LNCaP clone FGC (cell line): ENCODE data around the gene RABEPK.
A peak's percentile ranks its signal among the peaks of the same experiment; 100 is the strongest.
"Not testable (repeated sequence)": the region's sequence is repeated elsewhere in the genome, so short reads cannot be mapped to it uniquely, and the experiment has no call there.

Experiments
- DNase-seq: peaks from one replicate; pipeline ENCODE4 v3.0.0-alpha.2; 2011; ENCODE audit warnings: low read depth
- H3K4me3 ChIP-seq: 2 replicates; pipeline ENCODE4 v1.5.1; 2011; ENCODE audit warnings: mild to moderate bottlenecking, low read depth, low read length, control low read depth
- CTCF ChIP-seq: IDR thresholded peaks from 2 replicates; pipeline ENCODE4 v1.5.1; 2012; ENCODE audit warnings: mild to moderate bottlenecking; ENCODE audit not compliant: control insufficient read depth, insufficient read depth; ENCODE audit errors: extremely low read depth

RABEPK gene

GRCh38 chr9:125258160-125258785, 57.9 kb downstream of the RABEPK start:
- no peak overlapping the region for H3K4me3 ChIP-seq
- DNase-seq = no peak
- no peak for TF ChIP-seq CTCF

- no peak for TF ChIP-seq CTCF
- no peak overlapping the region for H3K4me3 ChIP-seq
- DNase-seq = no peak
Measured at GRCh38 chr9:125258832-125259534, 58.6 kb downstream of the RABEPK start.

- H3K4me3 ChIP-seq = no peak overlapping the region
- no peak for DNase-seq
- TF ChIP-seq CTCF = no peak
Measured at GRCh38 chr9:125260561-125260960, 60.2 kb downstream of the RABEPK start.

- TF ChIP-seq CTCF = peak; percentile 46
- peak within 1 kb of the TSS; percentile 93 for H3K4me3 ChIP-seq
- peak; percentile 52 for DNase-seq
Measured at GRCh38 chr9:125261501-125262293, 61.4 kb downstream of the RABEPK start, which contains the start of gene GAPVD1. TSS of gene GAPVD1 (plus strand) at chr9:125261826. CDS start at chr9:125298922, 37,096 bp downstream.

GRCh38 chr9:125262294-125262991, 62.1 kb downstream of the RABEPK start:
- H3K4me3 ChIP-seq = peak overlapping the region; percentile 93
- no peak for DNase-seq
- no peak for TF ChIP-seq CTCF

- DNase-seq, H3K4me3 ChIP-seq: not testable (repeated sequence)
Measured at GRCh38 chr9:125264068-125264467, 63.7 kb downstream of the RABEPK start.
